ENCODE measurements around the gene TIAM2.
"Not testable (repeated sequence)": the region's sequence is repeated elsewhere in the genome, so short reads cannot be mapped to it uniquely, and the experiment has no call there.

- not testable (repeated sequence) for TF ChIP-seq POLR2AphosphoS5 (IDR thresholded peaks at IDR 0.05; ENCODE audit: borderline replicate concordance, low read depth, low read length); EZH2 (IDR thresholded peaks at IDR 0.05); FOXP2 (optimal IDR thresholded peaks at IDR 0.05; ENCODE audit: control extremely low read depth, extremely low read length, insufficient read depth)
Measured at GRCh38 chr6:155185041-155185440, 189.9 kb downstream of the TIAM2 start.
